Measurements from ENCODE around the gene KLHL29. TPM values are rescaled to one million over a fixed set of nuclear protein-coding genes. Genes with fewer than 3 reads are reported as not detected.

Gene KLHL29
- total and polyA plus RNA-seq, 2 experiments from 2014 or later: 1.5 to 6.5 TPM

DNA sequence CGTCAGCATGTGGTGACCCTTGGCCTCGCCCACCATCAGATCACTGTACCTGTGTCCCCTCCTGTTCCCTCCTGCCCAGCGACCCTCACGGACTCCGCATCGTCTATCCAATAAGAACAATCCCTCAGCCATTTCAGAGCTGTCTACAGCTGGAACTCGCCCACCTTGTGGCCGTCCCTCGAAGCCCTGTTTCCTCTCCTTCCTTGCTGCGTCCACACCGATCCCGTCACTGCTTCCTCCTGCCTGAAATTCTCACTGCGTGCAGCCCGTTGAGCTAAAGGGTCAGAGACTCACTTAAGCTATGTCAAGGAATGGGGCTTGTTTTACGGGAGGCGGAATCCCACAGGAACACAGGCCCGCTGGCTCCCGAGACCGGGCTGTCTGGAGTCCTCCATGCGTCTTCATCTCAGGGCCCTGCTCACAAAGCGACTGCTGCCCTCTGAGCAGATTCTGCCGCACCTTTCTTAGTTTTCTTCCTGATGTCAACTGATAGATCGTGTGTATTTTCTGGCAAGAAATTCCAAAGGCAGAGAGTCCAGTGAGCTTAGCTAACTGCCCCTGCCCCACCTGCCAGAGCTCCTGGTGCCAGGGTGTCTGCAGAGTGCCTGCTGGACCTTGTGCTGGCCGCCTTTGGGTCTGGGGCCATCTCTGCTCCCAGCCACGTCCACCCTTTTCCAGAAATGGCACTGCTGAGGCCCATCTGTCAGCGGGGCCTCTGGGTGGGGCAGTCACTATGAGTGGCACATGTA is 35.3 kb downstream of the KLHL29 start:
- ATAC-seq (no peak), DNase-seq (ENCODE audit: low spot score) (no peak)
- H3K27ac Mint-ChIP-seq: no peak overlapping the region
- Histone ChIP-seq H3K79me2 (replicated peaks; ENCODE audit: insufficient read depth) (no peaks in the 10 kb centered on the region), H4K20me1 (replicated peaks; ENCODE audit: insufficient read depth) (no peaks in the 10 kb centered on the region), H3K4me2 (no peak overlapping the region), H3K36me3 (ENCODE audit: insufficient read depth) (no peaks in the 10 kb centered on the region), H3K27ac (ENCODE audit: low read depth) (no peak overlapping the region), H2AFZ (no peak overlapping the region), H3K4me3 (no peak overlapping the region), H3F3A (replicated peaks; ENCODE audit: low read depth) (no peaks in the 10 kb centered on the region), H3K4me1 (ENCODE audit: insufficient read depth) (no peaks in the 10 kb centered on the region), H3K27me3 (ENCODE audit: insufficient read depth) (no peaks in the 10 kb centered on the region), H3K9me2 (ENCODE audit: insufficient read depth) (no peaks in the 10 kb centered on the region)
- peaks cover 3% of the 10 kb centered on the region for H3K27me3 Mint-ChIP-seq (ENCODE audit: insufficient read depth, low read depth, poor library complexity)
- no peaks in the 10 kb centered on the region for H3K36me3 Mint-ChIP-seq (ENCODE audit: low read depth)
- TF ChIP-seq ZNF114 (CRISPR knock-in tag; IDR thresholded peaks at IDR 0.05) (no peak), NANOG (IDR thresholded peaks at IDR 0.05; ENCODE audit: borderline replicate concordance) (no peak), STAT1 (IDR thresholded peaks at IDR 0.05; ENCODE audit: unreplicated experiment) (no peak)
- TF ChIP-seq, protein P1, sequence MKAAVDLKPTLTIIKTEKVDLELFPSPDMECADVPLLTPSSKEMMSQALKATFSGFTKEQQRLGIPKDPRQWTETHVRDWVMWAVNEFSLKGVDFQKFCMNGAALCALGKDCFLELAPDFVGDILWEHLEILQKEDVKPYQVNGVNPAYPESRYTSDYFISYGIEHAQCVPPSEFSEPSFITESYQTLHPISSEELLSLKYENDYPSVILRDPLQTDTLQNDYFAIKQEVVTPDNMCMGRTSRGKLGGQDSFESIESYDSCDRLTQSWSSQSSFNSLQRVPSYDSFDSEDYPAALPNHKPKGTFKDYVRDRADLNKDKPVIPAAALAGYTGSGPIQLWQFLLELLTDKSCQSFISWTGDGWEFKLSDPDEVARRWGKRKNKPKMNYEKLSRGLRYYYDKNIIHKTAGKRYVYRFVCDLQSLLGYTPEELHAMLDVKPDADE (IDR thresholded peaks at IDR 0.05): no peak
- H3K4me3 Mint-ChIP-seq: no peak overlapping the region
- H3K9me3 Mint-ChIP-seq: no peaks in the 10 kb centered on the region
- H3K4me1 Mint-ChIP-seq: peaks cover 15% of the 10 kb centered on the region

DNA sequence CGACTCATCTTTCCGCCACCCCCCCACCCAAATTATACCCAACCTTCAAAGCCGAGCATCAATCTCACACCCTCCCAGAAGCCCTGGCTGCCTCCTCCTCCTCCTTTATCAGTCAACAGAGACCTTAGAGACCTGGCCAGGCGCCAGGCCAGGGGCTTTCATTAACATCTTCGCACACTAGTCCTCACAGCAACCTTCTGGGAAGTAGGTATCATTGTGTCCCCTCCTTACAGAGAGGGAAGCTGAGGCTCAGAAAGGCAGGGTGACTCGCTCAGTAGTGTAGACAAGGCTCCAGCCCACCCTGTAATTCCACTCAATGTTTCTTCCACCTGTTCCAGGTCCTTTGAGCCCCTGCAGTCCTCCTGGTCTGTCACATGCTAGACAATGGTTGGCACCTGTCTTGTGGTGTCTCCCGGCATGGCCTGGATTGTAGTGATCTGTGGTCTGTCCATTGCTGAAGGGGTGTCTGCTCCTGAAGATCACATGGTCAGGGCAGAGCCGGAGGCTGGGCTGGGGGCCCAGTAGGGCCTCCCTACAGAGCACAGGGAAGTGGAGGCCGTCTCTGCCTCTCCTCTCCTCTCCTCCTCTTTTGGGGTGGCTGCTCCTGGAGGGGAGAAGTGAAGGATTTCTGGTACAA is 36.0 kb downstream of the KLHL29 start:
- H3K4me3 ChIP-seq: no peak overlapping the region
- peaks cover 3% of the 10 kb centered on the region for H3K27me3 Mint-ChIP-seq (ENCODE audit: insufficient read depth, low read depth, poor library complexity)
- ATAC-seq (no peak), DNase-seq (ENCODE audit: low spot score) (no peak)
- H3K36me3 ChIP-seq (ENCODE audit: insufficient read depth): no peaks in the 10 kb centered on the region
- no peaks in the 10 kb centered on the region for H3K79me2 ChIP-seq (replicated peaks; ENCODE audit: insufficient read depth)
- no peak overlapping the region for H3K27ac Mint-ChIP-seq
- H3K4me1 ChIP-seq (ENCODE audit: insufficient read depth): no peaks in the 10 kb centered on the region
- no peaks in the 10 kb centered on the region for H3K9me2 ChIP-seq (ENCODE audit: insufficient read depth)
- H3K36me3 Mint-ChIP-seq (ENCODE audit: low read depth): no peaks in the 10 kb centered on the region
- H2AFZ ChIP-seq: no peak overlapping the region
- H3K9me3 Mint-ChIP-seq: no peaks in the 10 kb centered on the region
- H3K4me2 ChIP-seq: no peak overlapping the region
- no peaks in the 10 kb centered on the region for H4K20me1 ChIP-seq (replicated peaks; ENCODE audit: insufficient read depth)
- H3K27me3 ChIP-seq (ENCODE audit: insufficient read depth): no peaks in the 10 kb centered on the region
- H3K4me3 Mint-ChIP-seq: no peak overlapping the region
- peaks cover 16% of the 10 kb centered on the region for H3K4me1 Mint-ChIP-seq
- no peak overlapping the region for H3K27ac ChIP-seq (ENCODE audit: low read depth)
- no peaks in the 10 kb centered on the region for H3F3A ChIP-seq (replicated peaks; ENCODE audit: low read depth)
- TF ChIP-seq, protein P2, sequence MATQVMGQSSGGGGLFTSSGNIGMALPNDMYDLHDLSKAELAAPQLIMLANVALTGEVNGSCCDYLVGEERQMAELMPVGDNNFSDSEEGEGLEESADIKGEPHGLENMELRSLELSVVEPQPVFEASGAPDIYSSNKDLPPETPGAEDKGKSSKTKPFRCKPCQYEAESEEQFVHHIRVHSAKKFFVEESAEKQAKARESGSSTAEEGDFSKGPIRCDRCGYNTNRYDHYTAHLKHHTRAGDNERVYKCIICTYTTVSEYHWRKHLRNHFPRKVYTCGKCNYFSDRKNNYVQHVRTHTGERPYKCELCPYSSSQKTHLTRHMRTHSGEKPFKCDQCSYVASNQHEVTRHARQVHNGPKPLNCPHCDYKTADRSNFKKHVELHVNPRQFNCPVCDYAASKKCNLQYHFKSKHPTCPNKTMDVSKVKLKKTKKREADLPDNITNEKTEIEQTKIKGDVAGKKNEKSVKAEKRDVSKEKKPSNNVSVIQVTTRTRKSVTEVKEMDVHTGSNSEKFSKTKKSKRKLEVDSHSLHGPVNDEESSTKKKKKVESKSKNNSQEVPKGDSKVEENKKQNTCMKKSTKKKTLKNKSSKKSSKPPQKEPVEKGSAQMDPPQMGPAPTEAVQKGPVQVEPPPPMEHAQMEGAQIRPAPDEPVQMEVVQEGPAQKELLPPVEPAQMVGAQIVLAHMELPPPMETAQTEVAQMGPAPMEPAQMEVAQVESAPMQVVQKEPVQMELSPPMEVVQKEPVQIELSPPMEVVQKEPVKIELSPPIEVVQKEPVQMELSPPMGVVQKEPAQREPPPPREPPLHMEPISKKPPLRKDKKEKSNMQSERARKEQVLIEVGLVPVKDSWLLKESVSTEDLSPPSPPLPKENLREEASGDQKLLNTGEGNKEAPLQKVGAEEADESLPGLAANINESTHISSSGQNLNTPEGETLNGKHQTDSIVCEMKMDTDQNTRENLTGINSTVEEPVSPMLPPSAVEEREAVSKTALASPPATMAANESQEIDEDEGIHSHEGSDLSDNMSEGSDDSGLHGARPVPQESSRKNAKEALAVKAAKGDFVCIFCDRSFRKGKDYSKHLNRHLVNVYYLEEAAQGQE (IDR thresholded peaks at IDR 0.05; ENCODE audit: unreplicated experiment): no peak
- TF ChIP-seq JUNB (IDR thresholded peaks at IDR 0.05; ENCODE audit: unreplicated experiment) (no peak), EZH2phosphoT487 (IDR thresholded peaks at IDR 0.05; ENCODE audit: unreplicated experiment) (no peak), NANOG (IDR thresholded peaks at IDR 0.05; ENCODE audit: borderline replicate concordance) (no peak)
- TF ChIP-seq, protein P1 (IDR thresholded peaks at IDR 0.05): no peak
